ENCODE measurements around the gene RGL3.

DNA sequence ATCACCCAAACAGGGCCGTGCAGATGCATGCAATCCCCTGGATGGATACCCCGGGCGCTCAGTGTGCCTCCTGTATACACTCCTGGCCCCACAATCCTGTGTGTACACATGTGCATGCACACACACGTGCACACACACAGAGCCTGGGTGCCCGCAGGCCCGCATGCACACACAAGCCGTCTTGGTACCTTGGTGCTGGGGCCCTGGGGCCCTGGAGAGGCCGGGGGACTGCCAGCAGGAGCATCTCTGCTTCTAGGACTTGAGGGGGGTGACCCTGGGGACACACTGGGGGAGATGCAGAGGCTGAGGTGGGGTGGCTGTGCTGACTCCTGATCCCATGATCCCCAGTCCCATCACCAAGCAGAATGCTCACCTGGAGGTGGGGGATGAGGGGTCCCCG lies 19.4 kb downstream of the RGL3 start:
- TF ChIP-seq, protein P1, sequence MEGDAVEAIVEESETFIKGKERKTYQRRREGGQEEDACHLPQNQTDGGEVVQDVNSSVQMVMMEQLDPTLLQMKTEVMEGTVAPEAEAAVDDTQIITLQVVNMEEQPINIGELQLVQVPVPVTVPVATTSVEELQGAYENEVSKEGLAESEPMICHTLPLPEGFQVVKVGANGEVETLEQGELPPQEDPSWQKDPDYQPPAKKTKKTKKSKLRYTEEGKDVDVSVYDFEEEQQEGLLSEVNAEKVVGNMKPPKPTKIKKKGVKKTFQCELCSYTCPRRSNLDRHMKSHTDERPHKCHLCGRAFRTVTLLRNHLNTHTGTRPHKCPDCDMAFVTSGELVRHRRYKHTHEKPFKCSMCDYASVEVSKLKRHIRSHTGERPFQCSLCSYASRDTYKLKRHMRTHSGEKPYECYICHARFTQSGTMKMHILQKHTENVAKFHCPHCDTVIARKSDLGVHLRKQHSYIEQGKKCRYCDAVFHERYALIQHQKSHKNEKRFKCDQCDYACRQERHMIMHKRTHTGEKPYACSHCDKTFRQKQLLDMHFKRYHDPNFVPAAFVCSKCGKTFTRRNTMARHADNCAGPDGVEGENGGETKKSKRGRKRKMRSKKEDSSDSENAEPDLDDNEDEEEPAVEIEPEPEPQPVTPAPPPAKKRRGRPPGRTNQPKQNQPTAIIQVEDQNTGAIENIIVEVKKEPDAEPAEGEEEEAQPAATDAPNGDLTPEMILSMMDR (IDR thresholded peaks at IDR 0.05; ENCODE audit: insufficient read depth, low read depth, low read length), result no peak
- TF ChIP-seq EZH2 (IDR thresholded peaks at IDR 0.05; ENCODE audit: insufficient read depth, low read length), result no peak

Data from astrocyte (in vitro differentiated cells and primary cell).